ENCODE results near the gene AOPEP. TPM values are rescaled to one million over a fixed set of nuclear protein-coding genes. Genes with fewer than 3 reads are reported as not detected.

AOPEP gene
- total RNA-seq, 1 donor from 2014 or later, result 92.3 TPM

- H3K27ac Mint-ChIP-seq (ENCODE audit: unreplicated experiment), result peak overlapping the region; percentile 91
- no peaks in the 10 kb centered on the region for H3K9me3 Mint-ChIP-seq (ENCODE audit: low read depth)
- H3K4me1 Mint-ChIP-seq (ENCODE audit: low read depth), result peaks cover 63% of the 10 kb centered on the region
- H3K36me3 Mint-ChIP-seq (ENCODE audit: low read depth), result peaks cover 4% of the 10 kb centered on the region
- peak overlapping the region; percentile 28 for H3K4me3 Mint-ChIP-seq (ENCODE audit: unreplicated experiment)
- TF ChIP-seq CTCF (IDR thresholded peaks at IDR 0.05), result no peak
- DNase-seq (ENCODE audit: low spot score), result no peak
- no peaks in the 10 kb centered on the region for H3K27me3 Mint-ChIP-seq (ENCODE audit: low read depth)
Observed at GRCh38 chr9:94819161-94819687, 92.7 kb downstream of the AOPEP start.

- peaks cover 81% of the 10 kb centered on the region for H3K4me1 Mint-ChIP-seq (ENCODE audit: low read depth)
- DNase-seq (ENCODE audit: low spot score), result no peak
- peak overlapping the region; percentile 33 for H3K27ac Mint-ChIP-seq (ENCODE audit: unreplicated experiment)
- H3K36me3 Mint-ChIP-seq (ENCODE audit: low read depth), result peaks cover 5% of the 10 kb centered on the region
- TF ChIP-seq CTCF (IDR thresholded peaks at IDR 0.05), result no peak
- H3K27me3 Mint-ChIP-seq (ENCODE audit: low read depth), result no peaks in the 10 kb centered on the region
- no peak overlapping the region for H3K4me3 Mint-ChIP-seq (ENCODE audit: unreplicated experiment)
- H3K9me3 Mint-ChIP-seq (ENCODE audit: low read depth), result no peaks in the 10 kb centered on the region
Observed at GRCh38 chr9:94821098-94821887, 94.8 kb downstream of the AOPEP start.

- peak overlapping the region; percentile 27 for H3K27ac Mint-ChIP-seq (ENCODE audit: unreplicated experiment)
- peaks cover 9% of the 10 kb centered on the region for H3K36me3 Mint-ChIP-seq (ENCODE audit: low read depth)
- H3K4me3 Mint-ChIP-seq (ENCODE audit: unreplicated experiment), result no peak overlapping the region
- no peaks in the 10 kb centered on the region for H3K9me3 Mint-ChIP-seq (ENCODE audit: low read depth)
- no peak for TF ChIP-seq CTCF (IDR thresholded peaks at IDR 0.05)
- H3K4me1 Mint-ChIP-seq (ENCODE audit: low read depth), result peaks cover 83% of the 10 kb centered on the region
- DNase-seq (ENCODE audit: low spot score), result no peak
- H3K27me3 Mint-ChIP-seq (ENCODE audit: low read depth), result no peaks in the 10 kb centered on the region
Observed at GRCh38 chr9:94822273-94822672, 95.8 kb downstream of the AOPEP start.

GRCh38 chr9:94823710-94824109 is 97.2 kb downstream of the AOPEP start:
- TF ChIP-seq CTCF (IDR thresholded peaks at IDR 0.05), result no peak
- Mint-ChIP-seq H3K36me3 (ENCODE audit: low read depth) (peaks cover 9% of the 10 kb centered on the region), H3K27me3 (ENCODE audit: low read depth) (no peaks in the 10 kb centered on the region), H3K27ac (ENCODE audit: unreplicated experiment) (no peak overlapping the region), H3K4me3 (ENCODE audit: unreplicated experiment) (no peak overlapping the region), H3K9me3 (ENCODE audit: low read depth) (no peaks in the 10 kb centered on the region), H3K4me1 (ENCODE audit: low read depth) (peaks cover 81% of the 10 kb centered on the region)
- DNase-seq (ENCODE audit: low spot score), result no peak

- Mint-ChIP-seq H3K27ac (ENCODE audit: unreplicated experiment) (peak overlapping the region; percentile 22), H3K4me3 (ENCODE audit: unreplicated experiment) (no peak overlapping the region), H3K4me1 (ENCODE audit: low read depth) (peaks cover 79% of the 10 kb centered on the region), H3K27me3 (ENCODE audit: low read depth) (no peaks in the 10 kb centered on the region), H3K9me3 (ENCODE audit: low read depth) (no peaks in the 10 kb centered on the region), H3K36me3 (ENCODE audit: low read depth) (peaks cover 8% of the 10 kb centered on the region)
- DNase-seq (ENCODE audit: low spot score), result no peak
- no peak for TF ChIP-seq CTCF (IDR thresholded peaks at IDR 0.05)
Observed at GRCh38 chr9:94824411-94824810, 97.9 kb downstream of the AOPEP start.
